Body of pancreas (tissue), 4 donors: ENCODE data around the gene PCDH9. TPM values are rescaled to one million over a fixed set of nuclear protein-coding genes. Genes with fewer than 3 reads are reported as not detected.
"Not testable (repeated sequence)": the region's sequence is repeated elsewhere in the genome, so short reads cannot be mapped to it uniquely, and the experiment has no call there.

ENCODE experiments used
- ATAC-seq: fragments of 150-250 bp; one replicate; pipeline ENCODE4 v1.9.1; 2016
- DNase-seq, 4 donors: peaks; one replicate each; pipeline ENCODE4 v3.0.0-alpha.2; 2019
- H3K27ac ChIP-seq, 4 donors: fragments of 200-600 bp; sonication (generic); 1 replicate in 3 of 4; 2 replicates in 1 of 4; pipeline versions ENCODE4 v1.5.1 to v1.6.1; 2016 to 2019; ENCODE audit warnings: mild to moderate bottlenecking in 1 of 4, mixed read lengths in 1 of 4, moderate library complexity in 1 of 4
- H3K27me3 ChIP-seq, 2 donors: fragments of 200-600 bp; sonication (generic); one replicate each; pipeline ENCODE4 v1.6.0; 2016; ENCODE audit warnings: mild to moderate bottlenecking in 1 of 2
- H3K36me3 ChIP-seq, 2 donors: fragments of 200-600 bp; sonication (generic); replicated peaks in 1 of 2; 2 replicates each; pipeline ENCODE4 v1.5.1; 2016; ENCODE audit warnings: low read depth in 2 of 2; ENCODE audit not compliant: insufficient read depth in 1 of 2
- H3K4me1 ChIP-seq: fragments of 200-600 bp; sonication (generic); one replicate; pipeline ENCODE4 v1.6.0; 2016
- H3K4me3 ChIP-seq, 2 donors: fragments of 200-600 bp; sonication (generic); 1 replicate in 1 of 2; 2 replicates in 1 of 2; pipeline ENCODE4 v1.5.1; 2016 to 2019
- H3K9me3 ChIP-seq, 3 donors: fragments of 200-600 bp; sonication (generic); 1 replicate in 2 of 3; 2 replicates in 1 of 3; pipeline ENCODE4 v1.5.1; 2016
- POLR2A ChIP-seq, 3 donors: fragments of 450-650 bp; IDR thresholded peaks; one replicate each; pipeline ENCODE4 v1.6.1; 2016; ENCODE audit warnings: antibody characterized with exemption in 3 of 3, mild to moderate bottlenecking in 2 of 3
- WGBS, 2 donors: methylation state at CpG; one replicate each; pipeline ENCODE4 v1.1.5; 2017; 5-methylcytosine and 5-hydroxymethylcytosine counted together
- intact Hi-C: fragments of 100-400 bp; cut with DNase I; formaldehyde crosslinking; loops from one replicate; pipeline ENCODE4 v1.15.1; 2023
- total RNA-seq, 2 donors: library from RNA; depleted of rRNA; stranded (reverse); fragments of >200 nt; gene quantifications; one replicate each; pipeline ENCODE4 v1.1.0, GENCODE V29; 2016
- TF ChIP-seq, protein P1 (sequence below), 7 experiments: fragments of 450-650 bp in 4 of 7; fragments of 200-600 bp in 3 of 7; sonication (generic) in 3 of 7; IDR thresholded peaks; one replicate each; pipeline ENCODE4 v1.5.1; 2016 to 2019; ENCODE audit warnings: antibody characterized with exemption in 7 of 7

PCDH9 gene
- total RNA-seq, 2 donors from 2014 or later, result 3.6 to 3.9 TPM

DNA sequence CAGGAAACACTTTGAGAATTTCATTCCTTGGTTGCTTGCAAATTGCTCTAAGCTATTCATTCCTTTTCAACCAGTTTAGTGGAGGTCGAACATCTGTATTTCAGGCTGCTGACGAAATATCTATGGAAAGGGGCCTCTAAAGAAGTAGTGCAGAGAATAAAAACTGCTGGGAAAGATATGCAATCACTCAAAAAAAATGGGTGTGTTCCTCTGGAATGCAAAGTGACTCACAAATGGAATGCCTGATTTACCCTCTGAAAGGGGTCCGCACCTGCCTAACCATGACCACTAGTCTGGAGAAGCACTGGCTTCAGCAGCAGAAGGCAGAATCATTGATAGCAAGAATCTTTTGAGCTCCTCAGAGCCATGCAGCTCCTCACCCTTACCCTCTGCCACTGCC is 129.4 kb downstream of the PCDH9 start:
- ATAC-seq, result no peak
- no peaks in the 10 kb centered on the region for H3K27me3 ChIP-seq
- intact Hi-C loops, result no loop called here
- no peaks in the 10 kb centered on the region for H3K4me1 ChIP-seq
- no peak for DNase-seq
- H3K9me3 ChIP-seq, result no peaks in the 10 kb centered on the region
- H3K27ac ChIP-seq, result no peak overlapping the region
- H3K36me3 ChIP-seq, result no peaks in the 10 kb centered on the region
- TF ChIP-seq POLR2A (IDR thresholded peaks at IDR 0.05), result no peak
- TF ChIP-seq, protein P1, sequence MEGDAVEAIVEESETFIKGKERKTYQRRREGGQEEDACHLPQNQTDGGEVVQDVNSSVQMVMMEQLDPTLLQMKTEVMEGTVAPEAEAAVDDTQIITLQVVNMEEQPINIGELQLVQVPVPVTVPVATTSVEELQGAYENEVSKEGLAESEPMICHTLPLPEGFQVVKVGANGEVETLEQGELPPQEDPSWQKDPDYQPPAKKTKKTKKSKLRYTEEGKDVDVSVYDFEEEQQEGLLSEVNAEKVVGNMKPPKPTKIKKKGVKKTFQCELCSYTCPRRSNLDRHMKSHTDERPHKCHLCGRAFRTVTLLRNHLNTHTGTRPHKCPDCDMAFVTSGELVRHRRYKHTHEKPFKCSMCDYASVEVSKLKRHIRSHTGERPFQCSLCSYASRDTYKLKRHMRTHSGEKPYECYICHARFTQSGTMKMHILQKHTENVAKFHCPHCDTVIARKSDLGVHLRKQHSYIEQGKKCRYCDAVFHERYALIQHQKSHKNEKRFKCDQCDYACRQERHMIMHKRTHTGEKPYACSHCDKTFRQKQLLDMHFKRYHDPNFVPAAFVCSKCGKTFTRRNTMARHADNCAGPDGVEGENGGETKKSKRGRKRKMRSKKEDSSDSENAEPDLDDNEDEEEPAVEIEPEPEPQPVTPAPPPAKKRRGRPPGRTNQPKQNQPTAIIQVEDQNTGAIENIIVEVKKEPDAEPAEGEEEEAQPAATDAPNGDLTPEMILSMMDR (IDR thresholded peaks at IDR 0.05), result no peak
- WGBS, 2 donors, result 66 to 84% methylated on average over 3 of the region's 3 CpGs
- H3K4me3 ChIP-seq, result no peak overlapping the region

DNA sequence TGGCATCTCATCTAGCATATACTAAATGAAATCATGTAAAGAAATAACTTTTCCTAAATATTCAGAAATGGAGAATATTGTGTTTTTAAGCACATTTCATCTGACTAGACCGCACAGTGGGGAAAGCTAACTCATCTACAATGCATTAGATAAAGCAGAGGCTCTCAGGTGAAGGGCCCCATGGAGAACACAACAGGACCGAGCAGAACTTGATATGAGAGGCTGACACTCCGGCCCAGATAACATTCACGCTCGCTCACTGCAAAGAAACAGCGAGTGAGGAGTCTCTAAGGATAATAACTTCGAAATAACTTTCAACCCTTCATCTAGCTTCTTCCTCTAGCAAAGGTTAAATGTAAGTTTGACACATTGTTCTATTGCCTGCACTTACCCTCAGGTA is 130.6 kb downstream of the PCDH9 start:
- Histone ChIP-seq H3K36me3 (no peaks in the 10 kb centered on the region), H3K9me3 (no peaks in the 10 kb centered on the region), H3K27me3 (no peaks in the 10 kb centered on the region), H3K27ac (no peak overlapping the region), H3K4me3 (no peak overlapping the region), H3K4me1 (no peaks in the 10 kb centered on the region)
- DNase-seq (no peak), ATAC-seq (no peak)
- TF ChIP-seq, protein P1 (IDR thresholded peaks at IDR 0.05), result no peak
- TF ChIP-seq POLR2A (IDR thresholded peaks at IDR 0.05), result no peak
- 79 to 87% methylated on average over 7 of the region's 7 CpGs for WGBS, 2 donors
- intact Hi-C loops, result no loop called here

DNA sequence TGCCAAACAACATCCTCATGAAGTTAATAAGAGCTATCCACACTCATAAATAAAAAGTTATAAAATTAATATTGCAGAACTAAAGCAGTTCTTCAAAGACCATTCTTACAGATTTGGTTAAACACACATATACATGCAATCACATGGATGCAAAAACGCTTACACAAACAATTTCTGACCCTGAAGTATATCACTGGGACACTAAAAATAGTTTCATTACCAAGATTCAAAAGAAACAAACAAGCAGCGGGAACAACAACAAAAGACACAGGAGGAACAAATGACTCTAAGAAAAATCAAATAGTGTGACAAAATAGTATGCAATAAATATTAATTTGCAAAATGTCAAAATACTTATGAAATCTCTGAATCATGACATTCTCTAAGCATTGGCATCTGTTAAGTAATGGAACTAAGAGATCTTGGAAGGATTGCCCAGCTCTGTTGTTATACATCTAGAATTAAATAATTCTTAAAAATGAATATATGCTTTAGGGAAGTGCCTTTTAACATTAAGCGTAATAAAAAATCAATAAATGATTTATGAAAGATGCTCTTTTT is 132.2 kb downstream of the PCDH9 start:
- DNase-seq, result no peak
- 69 to 72% methylated on average over 3 of the region's 3 CpGs for WGBS, 2 donors

DNA sequence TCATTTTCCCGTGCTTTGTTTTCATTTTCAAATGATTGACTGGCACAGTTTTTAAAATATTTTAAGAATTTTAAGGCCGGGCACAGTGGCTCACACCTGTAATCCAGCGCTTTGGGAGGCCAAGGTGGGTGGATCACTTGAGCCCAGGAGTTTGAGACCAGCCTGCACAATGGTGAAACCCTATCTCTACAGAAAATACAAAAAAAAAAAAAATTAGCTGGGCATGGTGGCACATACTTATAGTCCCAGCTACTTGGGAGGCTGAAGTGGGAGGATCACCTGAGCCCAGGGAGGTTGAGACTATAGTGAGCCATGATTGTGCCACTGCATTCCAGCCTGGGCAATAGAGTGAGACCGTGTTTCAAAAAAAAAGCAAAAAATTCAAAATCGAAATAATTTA is 133.2 kb downstream of the PCDH9 start:
- H3K4me3 ChIP-seq, H3K4me1 ChIP-seq, DNase-seq, H3K9me3 ChIP-seq, H3K27ac ChIP-seq, H3K27me3 ChIP-seq, intact Hi-C loops, H3K36me3 ChIP-seq, ATAC-seq: not testable (repeated sequence)
- WGBS, 2 donors, result 77 to 85% methylated on average over 5 of the region's 5 CpGs

More for the DNA sequence above, 132.2 kb downstream of the PCDH9 start:
- no peaks in the 10 kb centered on the region for H3K4me1 ChIP-seq
- H3K27ac ChIP-seq, result no peak overlapping the region
- intact Hi-C loops, result no loop called here
- no peak for ATAC-seq
- TF ChIP-seq, protein P1 (IDR thresholded peaks at IDR 0.05), result no peak
- no peak for TF ChIP-seq POLR2A (IDR thresholded peaks at IDR 0.05)
- no peaks in the 10 kb centered on the region for H3K9me3 ChIP-seq
- H3K27me3 ChIP-seq, result no peaks in the 10 kb centered on the region
- no peak overlapping the region for H3K4me3 ChIP-seq
- H3K36me3 ChIP-seq, result no peaks in the 10 kb centered on the region

DNA sequence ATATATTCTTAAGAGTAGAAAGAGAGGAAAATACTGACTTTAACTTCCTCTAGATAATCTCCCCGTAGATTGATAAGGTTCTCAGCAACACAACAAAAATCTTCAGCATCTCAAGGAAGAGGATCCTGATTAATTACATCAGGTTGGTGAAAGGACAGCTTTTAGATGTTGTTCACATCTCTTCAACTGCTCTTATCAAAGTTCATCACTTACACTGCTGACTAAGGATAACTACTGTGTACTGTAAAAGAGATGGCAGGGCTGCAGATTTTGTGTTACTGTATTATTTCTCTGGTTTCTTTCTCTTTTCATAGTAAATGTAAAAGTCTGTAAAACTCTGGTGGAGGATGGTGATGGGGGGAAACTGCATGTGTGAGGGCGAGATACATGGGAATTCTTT is 133.7 kb downstream of the PCDH9 start:
- no peak for ATAC-seq
- H3K9me3 ChIP-seq, result no peaks in the 10 kb centered on the region
- intact Hi-C loops, result no loop called here
- TF ChIP-seq, protein P1 (IDR thresholded peaks at IDR 0.05), result no peak
- no peak for TF ChIP-seq POLR2A (IDR thresholded peaks at IDR 0.05)
- H3K4me3 ChIP-seq, result no peak overlapping the region
- no peaks in the 10 kb centered on the region for H3K27me3 ChIP-seq
- no peaks in the 10 kb centered on the region for H3K36me3 ChIP-seq
- WGBS, 2 donors, result 74 to 75% methylated on average over 2 of the region's 2 CpGs
- no peak for DNase-seq
- no peaks in the 10 kb centered on the region for H3K4me1 ChIP-seq
- no peak overlapping the region for H3K27ac ChIP-seq
